ENCODE data around the gene APBB2. TPM values are rescaled to one million over a fixed set of nuclear protein-coding genes. Genes with fewer than 3 reads are reported as not detected.
"Not testable (repeated sequence)": the region's sequence is repeated elsewhere in the genome, so short reads cannot be mapped to it uniquely, and the experiment has no call there.

Gene APBB2
- total RNA-seq, 4 donors from 2014 or later: 51.7 to 75.9 (median 71.1) TPM

DNA sequence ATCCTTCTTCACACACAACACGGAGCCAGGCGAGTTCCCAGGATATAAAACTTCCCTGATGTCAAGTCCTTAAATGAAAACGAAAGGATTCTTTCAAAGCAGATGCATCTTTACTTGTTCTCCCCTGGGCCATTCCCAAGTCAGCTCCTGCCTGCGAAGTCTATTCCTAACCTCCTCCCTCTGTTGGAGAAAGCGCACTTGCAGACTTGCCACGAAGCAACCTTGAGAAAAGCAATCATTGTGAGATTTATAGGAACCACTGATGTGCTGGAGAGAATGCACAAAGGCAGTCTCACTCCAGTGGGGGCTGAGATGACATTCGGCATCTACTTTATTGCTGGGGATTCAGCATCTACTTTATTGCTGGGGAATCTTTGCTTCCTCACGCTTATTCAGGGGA is 308.9 kb downstream of the APBB2 start:
- no peaks in the 10 kb centered on the region for H3K9me3 ChIP-seq
- peaks cover 18 to 29% (median 25%) of the 10 kb centered on the region in 4 donors for H3K4me1 ChIP-seq
- TF ChIP-seq POLR2A (IDR thresholded peaks at IDR 0.05; ENCODE audit: low read depth) (no peak), POLR2AphosphoS5 (IDR thresholded peaks at IDR 0.05) (no peak), EP300 (IDR thresholded peaks at IDR 0.05) (no peak)
- no peaks in the 10 kb centered on the region for H3K27me3 ChIP-seq
- WGBS: 92% methylated on average over 8 of the region's 8 CpGs
- no peak for DNase-seq (ENCODE audit: extremely low spot score)
- H3K4me3 ChIP-seq: no peak overlapping the region
- no peak overlapping the region for H3K27ac ChIP-seq (replicated peaks in 1 of 4)
- intact Hi-C loops (cut with DNase I): no loop called here
- H3K36me3 ChIP-seq: peaks cover 0 to 7% (median 4%) of the 10 kb centered on the region in 4 donors

DNA sequence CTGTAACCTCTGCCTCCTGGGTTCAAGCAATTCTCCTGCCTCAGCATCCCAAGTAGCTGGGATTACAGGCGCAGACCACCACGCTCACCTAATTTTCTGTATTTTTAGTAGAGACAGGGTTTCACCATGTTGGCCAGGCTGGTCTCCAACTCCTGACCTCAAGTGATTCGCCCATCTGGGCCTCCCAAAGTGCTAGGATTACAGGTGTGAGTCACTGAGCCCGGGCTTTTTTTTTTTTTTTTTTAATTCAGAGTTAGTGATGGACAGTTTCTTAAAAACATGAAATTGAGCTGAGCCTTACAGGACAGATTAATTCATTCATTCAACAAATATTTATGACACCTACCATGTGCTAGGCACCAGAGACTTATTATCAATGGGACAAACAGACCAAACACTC is 313.8 kb downstream of the APBB2 start:
- intact Hi-C loops (cut with DNase I): not testable (repeated sequence)
- WGBS: 90% methylated on average over 4 of the region's 4 CpGs

GRCh38 chr4:40897557-40898203 is 316.7 kb downstream of the APBB2 start:
- no peak overlapping the region for H3K4me3 ChIP-seq
- H3K9me3 ChIP-seq: no peaks in the 10 kb centered on the region
- intact Hi-C loops (cut with DNase I): loop anchor here (10.0 kb wide), 1 partner anchor 163 kb away; no protein-coding TSS in a partner anchor
- DNase-seq (ENCODE audit: extremely low spot score): no peak
- H3K27me3 ChIP-seq: no peaks in the 10 kb centered on the region
- H3K4me1 ChIP-seq: peaks cover 0 to 9% (median 0%) of the 10 kb centered on the region in 4 donors
- H3K36me3 ChIP-seq: peaks cover 5 to 31% (median 19%) of the 10 kb centered on the region in 4 donors
- no peak overlapping the region for H3K27ac ChIP-seq (replicated peaks in 1 of 4)
- WGBS: 36% methylated on average over 10 of the region's 10 CpGs
- TF ChIP-seq CTCF (IDR thresholded peaks at IDR 0.05): peak; percentile 62 to 81 (median 77)
- no peak for TF ChIP-seq EP300 (IDR thresholded peaks at IDR 0.05)
- no peak for TF ChIP-seq POLR2AphosphoS5 (IDR thresholded peaks at IDR 0.05)

More for the DNA sequence above, 313.8 kb downstream of the APBB2 start:
- H3K4me1 ChIP-seq: peaks cover 0 to 15% (median 2%) of the 10 kb centered on the region in 4 donors
- H3K27ac ChIP-seq (replicated peaks in 1 of 4); H3K9me3 ChIP-seq; H3K27me3 ChIP-seq; H3K36me3 ChIP-seq; DNase-seq (ENCODE audit: extremely low spot score); H3K4me3 ChIP-seq: not testable (repeated sequence)

GRCh38 chr4:40890764-40891163 is 323.6 kb downstream of the APBB2 start:
- no peak for TF ChIP-seq EP300 (IDR thresholded peaks at IDR 0.05)
- TF ChIP-seq POLR2AphosphoS5 (IDR thresholded peaks at IDR 0.05): no peak
- TF ChIP-seq CTCF (IDR thresholded peaks at IDR 0.05): no peak
- no peak for TF ChIP-seq POLR2A (IDR thresholded peaks at IDR 0.05; ENCODE audit: low read depth)
- intact Hi-C loops (cut with DNase I): loop anchor here (10.0 kb wide), 1 partner anchor 156 kb away; no protein-coding TSS in a partner anchor
- 79% methylated on average over 6 of the region's 6 CpGs for WGBS

GRCh38 chr4:40890199-40890598 is 324.1 kb downstream of the APBB2 start:
- H3K27ac ChIP-seq (replicated peaks in 1 of 4): no peak overlapping the region
- 96% methylated on average over 18 of the region's 18 CpGs for WGBS
- intact Hi-C loops (cut with DNase I): loop anchor here (10.0 kb wide), 1 partner anchor 155 kb away; no protein-coding TSS in a partner anchor
- no peaks in the 10 kb centered on the region for H3K9me3 ChIP-seq
- no peaks in the 10 kb centered on the region for H3K27me3 ChIP-seq
- no peak for TF ChIP-seq POLR2AphosphoS5 (IDR thresholded peaks at IDR 0.05)
- TF ChIP-seq CTCF (IDR thresholded peaks at IDR 0.05): no peak
- no peak for TF ChIP-seq POLR2A (IDR thresholded peaks at IDR 0.05; ENCODE audit: low read depth)
- no peak for TF ChIP-seq EP300 (IDR thresholded peaks at IDR 0.05)
- no peaks in the 10 kb centered on the region for H3K4me1 ChIP-seq
- H3K36me3 ChIP-seq: peaks cover 25 to 74% (median 58%) of the 10 kb centered on the region in 4 donors
- H3K4me3 ChIP-seq: no peak overlapping the region
- no peak for DNase-seq (ENCODE audit: extremely low spot score)

More at GRCh38 chr4:40890764-40891163, 323.6 kb downstream of the APBB2 start:
- Histone ChIP-seq H3K4me3 (no peak overlapping the region), H3K36me3 (peaks cover 25 to 78% (median 58%) of the 10 kb centered on the region in 4 donors), H3K4me1 (no peaks in the 10 kb centered on the region), H3K27me3 (no peaks in the 10 kb centered on the region), H3K27ac (replicated peaks in 1 of 4) (no peak overlapping the region), H3K9me3 (no peaks in the 10 kb centered on the region)
- DNase-seq (ENCODE audit: extremely low spot score): no peak

Measured in esophagus muscularis mucosa (tissue), 4 donors.